Endothelial cell (in vitro differentiated cells): Measurements from ENCODE around the gene ITPKC. TPM values are rescaled to one million over a fixed set of nuclear protein-coding genes. Genes with fewer than 3 reads are reported as not detected.

Source experiments
- DNase-seq: peaks from one replicate; pipeline ENCODE4 v3.0.0; 2021; ENCODE audit warnings: low spot score
- H3K27ac Mint-ChIP-seq: one replicate; pipeline ENCODE4 v1.8.0; 2021; ENCODE audit warnings: mixed read lengths, inconsistent platforms; ENCODE audit not compliant: unreplicated experiment
- H3K27me3 Mint-ChIP-seq: one replicate; pipeline ENCODE4 v1.8.0; 2021; ENCODE audit warnings: mild to moderate bottlenecking, moderate library complexity, mixed read lengths, inconsistent platforms; ENCODE audit not compliant: unreplicated experiment
- H3K36me3 Mint-ChIP-seq: one replicate; pipeline ENCODE4 v1.8.0; 2021; ENCODE audit warnings: mild to moderate bottlenecking, low read depth, mixed read lengths, inconsistent platforms; ENCODE audit not compliant: unreplicated experiment
- H3K4me1 Mint-ChIP-seq: one replicate; pipeline ENCODE4 v1.8.0; 2021; ENCODE audit warnings: mild to moderate bottlenecking, mixed read lengths, inconsistent platforms; ENCODE audit not compliant: unreplicated experiment
- H3K4me3 Mint-ChIP-seq: one replicate; pipeline ENCODE4 v1.8.0; 2021; ENCODE audit warnings: mild to moderate bottlenecking, mixed read lengths, inconsistent platforms; ENCODE audit not compliant: unreplicated experiment
- H3K9me3 Mint-ChIP-seq: one replicate; pipeline ENCODE4 v1.8.0; 2021; ENCODE audit warnings: mixed read lengths, inconsistent platforms; ENCODE audit not compliant: unreplicated experiment
- CTCF ChIP-seq: fragments of 200-600 bp; sonication (generic); IDR thresholded peaks from one replicate; pipeline ENCODE4 v1.5.0; 2021; ENCODE audit warnings: antibody characterized with exemption; ENCODE audit not compliant: unreplicated experiment
- total RNA-seq: library from RNA; stranded (reverse); fragmentation: NEBNext Ultra II Directional; extraction: Animal tissue kit (Norgen Biotek cat#: 25700); gene quantifications from one replicate; pipeline ENCODE4 v1.2.1, GENCODE V29; 2021; ENCODE audit not compliant: unreplicated experiment

The ITPKC gene
- total RNA-seq, 1 donor from 2014 or later: 12.1 TPM

GRCh38 chr19:40672038-40672437 lies 44.9 kb upstream of the ITPKC start:
- H3K4me1 Mint-ChIP-seq: no peaks in the 10 kb centered on the region
- no peaks in the 10 kb centered on the region for H3K9me3 Mint-ChIP-seq
- DNase-seq: no peak
- no peaks in the 10 kb centered on the region for H3K27me3 Mint-ChIP-seq
- no peak for TF ChIP-seq CTCF
- H3K27ac Mint-ChIP-seq: no peak overlapping the region
- H3K4me3 Mint-ChIP-seq: no peak overlapping the region
- H3K36me3 Mint-ChIP-seq: peaks cover 22% of the 10 kb centered on the region

GRCh38 chr19:40672573-40673299 lies 44.2 kb upstream of the ITPKC start:
- Mint-ChIP-seq H3K27me3 (no peaks in the 10 kb centered on the region), H3K4me3 (no peak overlapping the region), H3K9me3 (no peaks in the 10 kb centered on the region), H3K4me1 (no peaks in the 10 kb centered on the region), H3K27ac (no peak overlapping the region), H3K36me3 (peaks cover 22% of the 10 kb centered on the region)
- TF ChIP-seq CTCF: no peak
- no peak for DNase-seq

- Mint-ChIP-seq H3K4me3 (no peak overlapping the region), H3K36me3 (peaks cover 22% of the 10 kb centered on the region), H3K9me3 (no peaks in the 10 kb centered on the region), H3K27me3 (no peaks in the 10 kb centered on the region), H3K4me1 (no peaks in the 10 kb centered on the region), H3K27ac (no peak overlapping the region)
- no peak for TF ChIP-seq CTCF
- DNase-seq: no peak
These were observed 43.5 kb upstream of the ITPKC start for GRCh38 chr19:40673397-40673796.

GRCh38 chr19:40674291-40674690 lies 42.6 kb upstream of the ITPKC start:
- DNase-seq: no peak
- no peak overlapping the region for H3K4me3 Mint-ChIP-seq
- H3K36me3 Mint-ChIP-seq: peaks cover 15% of the 10 kb centered on the region
- H3K27me3 Mint-ChIP-seq: no peaks in the 10 kb centered on the region
- H3K9me3 Mint-ChIP-seq: no peaks in the 10 kb centered on the region
- no peaks in the 10 kb centered on the region for H3K4me1 Mint-ChIP-seq
- TF ChIP-seq CTCF: no peak
- H3K27ac Mint-ChIP-seq: no peak overlapping the region

- Mint-ChIP-seq H3K4me1 (no peaks in the 10 kb centered on the region), H3K27me3 (no peaks in the 10 kb centered on the region), H3K36me3 (peaks cover 7% of the 10 kb centered on the region), H3K27ac (no peak overlapping the region), H3K4me3 (no peak overlapping the region), H3K9me3 (no peaks in the 10 kb centered on the region)
- no peak for DNase-seq
- no peak for TF ChIP-seq CTCF
These were observed 39.8 kb upstream of the ITPKC start for GRCh38 chr19:40677156-40677555.
